ENCODE measurements around the gene TSEN34. TPM values are rescaled to one million over a fixed set of nuclear protein-coding genes. Genes with fewer than 3 reads are reported as not detected.
A peak's percentile ranks its signal among the peaks of the same experiment; 100 is the strongest.

Gene TSEN34
- total RNA-seq, 6 donors from 2014 or later = 43.2 to 78.4 (median 49.7) TPM

DNA sequence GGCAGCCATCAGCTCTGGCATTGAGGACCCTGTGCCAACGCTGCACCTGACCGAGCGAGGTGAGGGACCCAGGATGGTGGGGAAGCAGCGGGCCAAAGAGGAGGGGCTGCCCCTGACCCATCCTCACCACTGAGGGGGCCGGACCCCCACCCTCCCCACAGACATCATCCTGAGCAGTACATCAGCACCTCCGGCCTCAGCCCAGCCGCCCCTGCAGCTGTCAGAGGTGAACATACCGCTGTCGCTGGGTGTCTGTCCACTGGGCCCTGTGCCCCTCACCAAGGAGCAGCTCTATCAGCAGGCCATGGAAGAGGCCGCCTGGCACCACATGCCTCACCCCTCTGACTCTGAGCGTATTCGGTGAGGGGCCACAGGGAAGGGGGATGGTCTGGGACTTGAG is 38.8 kb upstream of the TSEN34 start:
- no peaks in the 10 kb centered on the region for H3K9me3 ChIP-seq
- ATAC-seq (ENCODE audit: low FRiP score in 2 of 2) (no peak), DNase-seq (no peak)
- TF ChIP-seq EP300 (IDR thresholded peaks at IDR 0.05) = no peak
- no peak for TF ChIP-seq POLR2AphosphoS5 (IDR thresholded peaks at IDR 0.05)
- TF ChIP-seq POLR2A (IDR thresholded peaks at IDR 0.05) = no peak
- TF ChIP-seq CTCF (IDR thresholded peaks at IDR 0.05) = no peak
- H3K4me1 ChIP-seq = peaks cover 0 to 5% (median 0%) of the 10 kb centered on the region in 4 donors
- H3K4me3 ChIP-seq = no peak overlapping the region
- H3K36me3 ChIP-seq = peaks cover 28 to 100% (median 97%) of the 10 kb centered on the region in 4 donors
- H3K27me3 ChIP-seq = no peaks in the 10 kb centered on the region
- WGBS, 2 donors = 88 to 100% methylated on average over 2 to 6 of the region's 12 CpGs
- no peak overlapping the region for H3K27ac ChIP-seq

DNA sequence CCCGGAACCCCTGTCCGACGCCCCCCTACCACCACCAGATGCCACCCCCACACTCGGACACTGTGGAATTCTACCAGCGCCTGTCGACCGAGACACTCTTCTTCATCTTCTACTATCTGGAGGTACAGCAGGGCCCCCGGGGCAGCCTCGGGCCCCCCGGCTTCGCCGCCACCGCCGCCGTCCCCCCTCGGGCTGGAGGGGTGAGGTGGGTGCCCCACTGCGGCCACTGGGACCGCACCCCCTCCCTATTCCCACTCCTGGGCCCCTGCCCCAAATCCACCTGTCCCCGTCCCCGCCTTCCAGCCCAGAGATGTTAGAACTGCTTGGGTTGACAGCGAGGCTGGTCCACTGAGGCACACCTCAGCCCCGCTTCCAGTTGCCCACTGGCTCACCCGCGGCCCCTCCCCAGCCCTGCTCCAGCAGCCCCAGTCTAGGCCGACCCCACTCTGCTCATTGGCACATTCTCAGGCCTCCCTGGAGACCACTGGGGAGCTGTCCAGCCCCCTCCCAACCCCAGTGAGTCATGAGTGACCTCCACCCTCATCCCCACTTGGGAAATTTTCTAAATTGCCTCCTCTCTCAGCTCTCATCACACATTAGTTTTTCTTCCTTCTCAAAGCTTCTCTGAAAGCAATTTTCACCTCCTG is 38.1 kb upstream of the TSEN34 start:
- Histone ChIP-seq H3K27me3 (no peaks in the 10 kb centered on the region), H3K4me3 (no peak overlapping the region), H3K4me1 (peaks cover 0 to 11% (median 2%) of the 10 kb centered on the region in 4 donors), H3K36me3 (peaks cover 28 to 100% (median 95%) of the 10 kb centered on the region in 4 donors), H3K27ac (no peak overlapping the region), H3K9me3 (no peaks in the 10 kb centered on the region)
- WGBS, 2 donors = 91 to 94% methylated on average over 21 to 25 of the region's 25 CpGs
- ATAC-seq (ENCODE audit: low FRiP score in 2 of 2) (peak in 1 of 2 donors; percentile 66), DNase-seq (peak in 1 of 2 donors; percentile 82)
- TF ChIP-seq CTCF (IDR thresholded peaks at IDR 0.05) (no peak), EP300 (IDR thresholded peaks at IDR 0.05) (no peak), POLR2AphosphoS5 (IDR thresholded peaks at IDR 0.05) (no peak), POLR2A (IDR thresholded peaks at IDR 0.05) (no peak)

DNA sequence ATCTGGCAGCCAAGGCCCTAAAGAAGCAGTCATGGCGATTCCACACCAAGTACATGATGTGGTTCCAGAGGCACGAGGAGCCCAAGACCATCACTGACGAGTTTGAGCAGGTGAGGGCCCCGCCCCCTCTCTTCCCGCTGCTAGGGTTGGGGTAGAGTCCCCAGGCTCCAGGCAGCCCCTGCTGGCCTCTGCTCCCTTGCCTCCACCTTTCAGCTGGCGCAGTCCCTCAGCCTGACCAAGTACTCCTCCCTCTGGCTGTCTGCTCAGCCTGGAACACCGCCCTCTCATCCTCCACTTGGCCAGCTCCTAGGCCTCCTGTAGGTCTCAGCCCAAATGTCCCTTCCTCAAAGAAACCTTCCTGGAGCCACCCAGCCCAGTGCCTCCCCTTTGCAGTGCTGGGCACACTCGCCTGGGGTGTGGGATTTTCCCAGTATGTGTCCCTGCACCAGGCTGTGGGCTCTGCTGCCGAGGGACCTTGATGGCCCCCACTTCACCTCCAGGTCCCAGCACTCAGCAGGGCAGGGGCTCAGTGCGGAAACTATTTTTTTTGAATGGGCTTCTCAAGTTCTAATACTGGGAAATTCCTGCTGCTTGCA is 37.3 kb upstream of the TSEN34 start:
- Histone ChIP-seq H3K4me3 (no peak overlapping the region), H3K9me3 (no peaks in the 10 kb centered on the region), H3K27ac (no peak overlapping the region), H3K36me3 (peaks cover 25 to 95% (median 88%) of the 10 kb centered on the region in 4 donors), H3K27me3 (no peaks in the 10 kb centered on the region), H3K4me1 (peaks cover 8 to 19% (median 10%) of the 10 kb centered on the region in 4 donors)
- DNase-seq = no peak
- no peak for TF ChIP-seq EP300 (IDR thresholded peaks at IDR 0.05)
- no peak for TF ChIP-seq POLR2A (IDR thresholded peaks at IDR 0.05)
- no peak for TF ChIP-seq CTCF (IDR thresholded peaks at IDR 0.05)
- TF ChIP-seq POLR2AphosphoS5 (IDR thresholded peaks at IDR 0.05) = no peak
- 85 to 96% methylated on average over 8 to 10 of the region's 10 CpGs for whole genome bisulfite sequencing, 2 donors
- ATAC-seq (ENCODE audit: low FRiP score in 2 of 2) = peak in 1 of 2 donors; percentile 46

- Histone ChIP-seq H3K4me3 (no peak overlapping the region), H3K27ac (no peak overlapping the region), H3K9me3 (no peaks in the 10 kb centered on the region), H3K36me3 (peaks cover 25 to 86% (median 79%) of the 10 kb centered on the region in 4 donors), H3K27me3 (no peaks in the 10 kb centered on the region), H3K4me1 (peaks cover 9 to 22% (median 12%) of the 10 kb centered on the region in 4 donors)
- DNase-seq = no peak
- TF ChIP-seq CTCF (IDR thresholded peaks at IDR 0.05) (no peak), POLR2A (IDR thresholded peaks at IDR 0.05) (no peak), POLR2AphosphoS5 (IDR thresholded peaks at IDR 0.05) (no peak), EP300 (IDR thresholded peaks at IDR 0.05) (no peak)
- WGBS, 2 donors = 65 to 72% methylated on average over 18 of the region's 18 CpGs
- no peak for ATAC-seq (ENCODE audit: low FRiP score in 2 of 2)
These were observed 36.3 kb upstream of the TSEN34 start for GRCh38 chr19:54154603-54155345.

All from upper lobe of left lung (tissue), 6 donors.